Measurements from ENCODE around the gene CDK19. TPM values are rescaled to one million over a fixed set of nuclear protein-coding genes. Genes with fewer than 3 reads are reported as not detected.

CDK19 gene
- total RNA-seq, 1 donor: 17.8 TPM

- DNase-seq (ENCODE audit: low read depth): peak; percentile 77
- TF ChIP-seq CTCF (IDR thresholded peaks at IDR 0.05; ENCODE audit: insufficient read depth, low read length): no peak
- no peak overlapping the region for H3K4me3 ChIP-seq (ENCODE audit: low read depth, low read length)
These were observed 106.8 kb downstream of the CDK19 start for GRCh38 chr6:110708295-110708950.

GRCh38 chr6:110705543-110705942, 109.7 kb downstream of the CDK19 start:
- no peak for DNase-seq (ENCODE audit: low read depth)
- no peak for TF ChIP-seq CTCF (IDR thresholded peaks at IDR 0.05; ENCODE audit: insufficient read depth, low read length)
- H3K4me3 ChIP-seq (ENCODE audit: low read depth, low read length): no peak overlapping the region

- DNase-seq (ENCODE audit: low read depth): peak; percentile 7
- TF ChIP-seq CTCF (IDR thresholded peaks at IDR 0.05; ENCODE audit: insufficient read depth, low read length): no peak
- H3K4me3 ChIP-seq (ENCODE audit: low read depth, low read length): no peak overlapping the region
These were observed 111.2 kb downstream of the CDK19 start for GRCh38 chr6:110703906-110704594.

- peak; percentile 63 for DNase-seq (ENCODE audit: low read depth)
- TF ChIP-seq CTCF (IDR thresholded peaks at IDR 0.05; ENCODE audit: insufficient read depth, low read length): no peak
- no peak overlapping the region for H3K4me3 ChIP-seq (ENCODE audit: low read depth, low read length)
These were observed 112.0 kb downstream of the CDK19 start for GRCh38 chr6:110703010-110703905.

- TF ChIP-seq CTCF (IDR thresholded peaks at IDR 0.05; ENCODE audit: insufficient read depth, low read length): no peak
- no peak overlapping the region for H3K4me3 ChIP-seq (ENCODE audit: low read depth, low read length)
- DNase-seq (ENCODE audit: low read depth): no peak
These were observed 115.5 kb downstream of the CDK19 start for GRCh38 chr6:110699780-110700179.

GRCh38 chr6:110693994-110694393, 121.3 kb downstream of the CDK19 start:
- DNase-seq (ENCODE audit: low read depth): no peak
- H3K4me3 ChIP-seq (ENCODE audit: low read depth, low read length): no peak overlapping the region
- TF ChIP-seq CTCF (IDR thresholded peaks at IDR 0.05; ENCODE audit: insufficient read depth, low read length): no peak
